Muscle of leg (tissue), 11 donors: ENCODE measurements around the gene PCDH1. TPM values are rescaled to one million over a fixed set of nuclear protein-coding genes. Genes with fewer than 3 reads are reported as not detected.

ENCODE experiments used
- DNase-seq: peaks from one replicate; pipeline ENCODE4 v3.0.0; 2013
- H3K27ac ChIP-seq: one replicate; pipeline ENCODE4 v1.5.1; 2013; ENCODE audit warnings: mild to moderate bottlenecking, low read length, control low read depth
- H3K27me3 ChIP-seq: one replicate; pipeline ENCODE4 v1.6.1; 2013; ENCODE audit warnings: low read length; ENCODE audit not compliant: control insufficient read depth, insufficient read depth
- H3K36me3 ChIP-seq: one replicate; pipeline ENCODE4 v1.6.1; 2013; ENCODE audit warnings: low read length; ENCODE audit not compliant: control insufficient read depth, insufficient read depth
- H3K4me1 ChIP-seq: one replicate; pipeline ENCODE4 v1.6.1; 2013; ENCODE audit warnings: low read length; ENCODE audit not compliant: control insufficient read depth, insufficient read depth
- H3K4me3 ChIP-seq: one replicate; pipeline ENCODE4 v1.5.1; 2013; ENCODE audit warnings: low read length, control low read depth
- H3K9me3 ChIP-seq: replicated peaks from 2 replicates; pipeline ENCODE4 v1.6.1; 2013; ENCODE audit warnings: low read depth, low read length; ENCODE audit not compliant: control insufficient read depth
- WGBS: methylation state at CpG from one replicate; pipeline ENCODE4 v1.1.5; 2013; ENCODE audit warnings: missing lambda C conversion rate; ENCODE audit not compliant: insufficient coverage; 5-methylcytosine and 5-hydroxymethylcytosine counted together
- polyA plus RNA-seq, 8 donors: library from polyadenylated mRNA; unstranded; fragments of 120-200 nt; gene quantifications; one replicate each; pipeline versions ENCODE4 v1.2.1 to v1.2.3, GENCODE V29; 2013; ENCODE audit warnings: inconsistent platforms in 1 of 8, low replicate concordance in 1 of 8; ENCODE audit not compliant: insufficient read length in 8 of 8, insufficient read depth in 1 of 8
- total RNA-seq: library from RNA; stranded (reverse); fragments of 120-200 nt; gene quantifications from one replicate; pipeline ENCODE4 v1.2.4, GENCODE V29; 2013

The PCDH1 gene
- total and polyA plus RNA-seq, 9 donors, result 13.9 to 24.7 (median 18.1) TPM

GRCh38 chr5:141874262-141874964 lies 3.8 kb downstream of the PCDH1 start:
- peaks cover 25% of the 10 kb centered on the region for H3K4me1 ChIP-seq

GRCh38 chr5:141873933-141874261 lies 4.3 kb downstream of the PCDH1 start:
- Histone ChIP-seq H3K27ac (no peak overlapping the region), H3K36me3 (no peaks in the 10 kb centered on the region), H3K9me3 (no peaks in the 10 kb centered on the region), H3K27me3 (peaks cover 78% of the 10 kb centered on the region), H3K4me3 (no peak overlapping the region), H3K4me1 (peaks cover 23% of the 10 kb centered on the region)
- no peak for DNase-seq
- WGBS, result 92% methylated on average over 2 of the region's 3 CpGs

More at GRCh38 chr5:141874262-141874964, 3.8 kb downstream of the PCDH1 start:
- WGBS, result 45% methylated on average over 7 of the region's 16 CpGs
- Histone ChIP-seq H3K4me3 (peak overlapping the region; percentile 5), H3K9me3 (no peaks in the 10 kb centered on the region), H3K36me3 (no peaks in the 10 kb centered on the region), H3K27ac (no peak overlapping the region), H3K27me3 (peaks cover 80% of the 10 kb centered on the region)
- no peak for DNase-seq

- Histone ChIP-seq H3K4me3 (no peak overlapping the region), H3K4me1 (peaks cover 16% of the 10 kb centered on the region)
These were observed 5.5 kb downstream of the PCDH1 start for GRCh38 chr5:141872496-141873356.

GRCh38 chr5:141871870-141872269 lies 6.3 kb downstream of the PCDH1 start:
- no peak for DNase-seq
- H3K36me3 ChIP-seq, result no peaks in the 10 kb centered on the region
- no peak overlapping the region for H3K27ac ChIP-seq
- H3K27me3 ChIP-seq, result peaks cover 64% of the 10 kb centered on the region
- peaks cover 8% of the 10 kb centered on the region for H3K4me1 ChIP-seq
- no peaks in the 10 kb centered on the region for H3K9me3 ChIP-seq
- no peak overlapping the region for H3K4me3 ChIP-seq
- WGBS, result no CpG with 5 or more reads among the region's 4 CpGs

More at GRCh38 chr5:141872496-141873356, 5.5 kb downstream of the PCDH1 start:
- Histone ChIP-seq H3K36me3 (no peaks in the 10 kb centered on the region), H3K27ac (no peak overlapping the region), H3K9me3 (no peaks in the 10 kb centered on the region), H3K27me3 (peaks cover 71% of the 10 kb centered on the region)
- DNase-seq, result no peak
- WGBS, result 72% methylated on average over 9 of the region's 15 CpGs

GRCh38 chr5:141870871-141871270 lies 7.3 kb downstream of the PCDH1 start:
- Histone ChIP-seq H3K27ac (no peak overlapping the region), H3K36me3 (no peaks in the 10 kb centered on the region), H3K9me3 (no peaks in the 10 kb centered on the region), H3K4me3 (no peak overlapping the region), H3K27me3 (peaks cover 54% of the 10 kb centered on the region), H3K4me1 (peaks cover under 1% of the 10 kb centered on the region)
- WGBS, result 56% methylated on average over 4 of the region's 4 CpGs
- DNase-seq, result no peak

- no peak for DNase-seq
These were observed 8.0 kb downstream of the PCDH1 start for GRCh38 chr5:141870228-141870627.

GRCh38 chr5:141869514-141869913 lies 8.7 kb downstream of the PCDH1 start:
- Histone ChIP-seq H3K27me3 (peaks cover 40% of the 10 kb centered on the region), H3K36me3 (no peaks in the 10 kb centered on the region), H3K4me3 (no peak overlapping the region), H3K4me1 (no peaks in the 10 kb centered on the region), H3K27ac (no peak overlapping the region), H3K9me3 (no peaks in the 10 kb centered on the region)
- WGBS, result 59% methylated on average over 6 of the region's 9 CpGs
- no peak for DNase-seq

More at GRCh38 chr5:141870228-141870627, 8.0 kb downstream of the PCDH1 start:
- no peaks in the 10 kb centered on the region for H3K9me3 ChIP-seq
- H3K4me1 ChIP-seq, result no peaks in the 10 kb centered on the region
- H3K36me3 ChIP-seq, result no peaks in the 10 kb centered on the region
- 31% methylated on average over 5 of the region's 5 CpGs for WGBS
- peaks cover 48% of the 10 kb centered on the region for H3K27me3 ChIP-seq
- no peak overlapping the region for H3K4me3 ChIP-seq
- H3K27ac ChIP-seq, result no peak overlapping the region

GRCh38 chr5:141869040-141869439 lies 9.2 kb downstream of the PCDH1 start:
- WGBS, result 88% methylated on average over 10 of the region's 14 CpGs
- Histone ChIP-seq H3K27ac (no peak overlapping the region), H3K4me3 (no peak overlapping the region), H3K9me3 (no peaks in the 10 kb centered on the region), H3K4me1 (no peaks in the 10 kb centered on the region), H3K36me3 (no peaks in the 10 kb centered on the region), H3K27me3 (peaks cover 36% of the 10 kb centered on the region)
- DNase-seq, result no peak

GRCh38 chr5:141868541-141868940 lies 9.7 kb downstream of the PCDH1 start:
- no peak for DNase-seq
- Histone ChIP-seq H3K9me3 (no peaks in the 10 kb centered on the region), H3K27me3 (peaks cover 33% of the 10 kb centered on the region), H3K4me1 (no peaks in the 10 kb centered on the region), H3K4me3 (no peak overlapping the region), H3K27ac (no peak overlapping the region), H3K36me3 (no peaks in the 10 kb centered on the region)
- 89% methylated on average over 16 of the region's 16 CpGs for WGBS

- H3K9me3 ChIP-seq, result no peaks in the 10 kb centered on the region
- no peak for DNase-seq
- H3K4me3 ChIP-seq, result no peak overlapping the region
- H3K27ac ChIP-seq, result no peak overlapping the region
- no peaks in the 10 kb centered on the region for H3K4me1 ChIP-seq
- H3K36me3 ChIP-seq, result no peaks in the 10 kb centered on the region
- peaks cover 27% of the 10 kb centered on the region for H3K27me3 ChIP-seq
- WGBS, result no CpG with 5 or more reads among the region's 4 CpGs
These were observed 10.6 kb downstream of the PCDH1 start for GRCh38 chr5:141867651-141868050.
